Osteocyte (in vitro differentiated cells): Measurements from ENCODE around the gene C16orf87. TPM values are rescaled to one million over a fixed set of nuclear protein-coding genes. Genes with fewer than 3 reads are reported as not detected.

ENCODE experiments used
- DNase-seq: peaks from one replicate; pipeline ENCODE4 v3.0.0; 2021; ENCODE audit warnings: mixed read lengths; ENCODE audit not compliant: unreplicated experiment; ENCODE audit errors: extremely low spot score
- H3K27ac Mint-ChIP-seq: one replicate; pipeline ENCODE4 v1.8.0; 2021; ENCODE audit warnings: mild to moderate bottlenecking, mixed read lengths; ENCODE audit not compliant: unreplicated experiment
- H3K27me3 Mint-ChIP-seq: one replicate; pipeline ENCODE4 v1.8.0; 2021; ENCODE audit warnings: mixed read lengths; ENCODE audit not compliant: unreplicated experiment
- H3K36me3 Mint-ChIP-seq: one replicate; pipeline ENCODE4 v1.8.0; 2021; ENCODE audit warnings: mixed read lengths; ENCODE audit not compliant: unreplicated experiment
- H3K4me1 Mint-ChIP-seq: one replicate; pipeline ENCODE4 v1.8.0; 2021; ENCODE audit warnings: mixed read lengths; ENCODE audit not compliant: unreplicated experiment
- H3K4me3 Mint-ChIP-seq: one replicate; pipeline ENCODE4 v1.8.0; 2021; ENCODE audit warnings: mild to moderate bottlenecking, moderate library complexity, mixed read lengths; ENCODE audit not compliant: unreplicated experiment
- H3K9me3 Mint-ChIP-seq: one replicate; pipeline ENCODE4 v1.8.0; 2021; ENCODE audit warnings: mixed read lengths; ENCODE audit not compliant: unreplicated experiment
- CTCF ChIP-seq: fragments of 200-600 bp; sonication (generic); IDR thresholded peaks from 2 replicates; pipeline ENCODE4 v1.5.0; 2021; ENCODE audit warnings: antibody characterized with exemption, mild to moderate bottlenecking, moderate library complexity
- total RNA-seq: library from RNA; stranded (reverse); gene quantifications from 2 replicates; pipeline ENCODE4 v1.2.1, GENCODE V29; 2021

C16orf87 gene
- total RNA-seq, 1 donor from 2014 or later: 14.5 TPM

- Mint-ChIP-seq H3K4me3 (no peak overlapping the region), H3K36me3 (no peaks in the 10 kb centered on the region), H3K9me3 (no peaks in the 10 kb centered on the region), H3K27ac (no peak overlapping the region), H3K27me3 (peaks cover 3% of the 10 kb centered on the region), H3K4me1 (peaks cover 7% of the 10 kb centered on the region)
- DNase-seq: no peak
- no peak for TF ChIP-seq CTCF
Observed at GRCh38 chr16:46855389-46855788, 24.4 kb upstream of the C16orf87 start.

DNA sequence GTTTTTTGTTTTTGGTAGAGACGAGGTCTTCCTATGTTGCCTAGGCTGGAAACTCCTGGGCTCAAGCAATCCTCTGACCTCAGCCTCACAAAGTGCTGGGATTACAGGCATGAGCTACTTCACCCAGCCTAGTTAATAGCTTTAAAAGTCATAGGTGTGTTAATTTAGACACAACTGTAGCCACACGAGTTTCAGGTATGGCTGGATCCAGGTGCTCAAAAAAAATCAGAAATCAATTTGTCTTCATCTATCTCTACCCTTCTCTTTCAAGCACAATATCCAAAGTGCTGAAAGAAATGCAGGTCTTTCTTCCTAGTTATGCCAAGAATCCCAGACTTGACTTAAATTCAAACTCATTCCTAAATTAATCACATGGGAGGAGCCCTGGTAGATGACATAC lies 23.9 kb upstream of the C16orf87 start:
- no peak for TF ChIP-seq CTCF
- peaks cover 1% of the 10 kb centered on the region for H3K4me1 Mint-ChIP-seq
- peaks cover 3% of the 10 kb centered on the region for H3K27me3 Mint-ChIP-seq
- no peak overlapping the region for H3K4me3 Mint-ChIP-seq
- H3K27ac Mint-ChIP-seq: no peak overlapping the region
- no peaks in the 10 kb centered on the region for H3K36me3 Mint-ChIP-seq
- no peaks in the 10 kb centered on the region for H3K9me3 Mint-ChIP-seq
- DNase-seq: no peak

- H3K27ac Mint-ChIP-seq: no peak overlapping the region
- TF ChIP-seq CTCF: peak; percentile 94
- H3K4me3 Mint-ChIP-seq: no peak overlapping the region
- H3K4me1 Mint-ChIP-seq: no peaks in the 10 kb centered on the region
- H3K9me3 Mint-ChIP-seq: no peaks in the 10 kb centered on the region
- H3K27me3 Mint-ChIP-seq: peaks cover 3% of the 10 kb centered on the region
- no peaks in the 10 kb centered on the region for H3K36me3 Mint-ChIP-seq
- DNase-seq: peak; percentile 91
Observed at GRCh38 chr16:46853713-46854443, 22.9 kb upstream of the C16orf87 start.

DNA sequence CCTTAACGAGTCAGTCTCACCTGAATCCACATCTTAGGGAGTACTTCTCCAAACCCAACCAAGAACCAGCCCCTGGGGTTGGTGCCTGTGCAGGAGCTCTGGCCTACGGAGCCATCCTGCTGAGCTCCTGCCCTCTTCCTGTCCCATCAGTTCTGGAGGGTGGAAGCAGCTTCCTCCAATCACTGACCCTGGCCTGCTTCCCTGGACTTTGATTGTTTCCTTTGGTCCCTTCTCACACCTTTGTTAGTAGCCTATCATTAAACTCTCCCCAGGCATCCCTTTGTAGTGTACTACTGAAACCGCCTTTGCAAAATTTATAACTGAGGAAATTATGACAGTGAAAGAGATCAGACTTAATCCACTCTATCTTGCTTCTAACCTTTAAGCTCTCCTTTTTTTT lies 21.1 kb upstream of the C16orf87 start:
- H3K4me3 Mint-ChIP-seq: no peak overlapping the region
- no peaks in the 10 kb centered on the region for H3K9me3 Mint-ChIP-seq
- H3K4me1 Mint-ChIP-seq: no peaks in the 10 kb centered on the region
- peaks cover 3% of the 10 kb centered on the region for H3K27me3 Mint-ChIP-seq
- no peak for DNase-seq
- no peak for TF ChIP-seq CTCF
- H3K36me3 Mint-ChIP-seq: no peaks in the 10 kb centered on the region
- no peak overlapping the region for H3K27ac Mint-ChIP-seq

DNA sequence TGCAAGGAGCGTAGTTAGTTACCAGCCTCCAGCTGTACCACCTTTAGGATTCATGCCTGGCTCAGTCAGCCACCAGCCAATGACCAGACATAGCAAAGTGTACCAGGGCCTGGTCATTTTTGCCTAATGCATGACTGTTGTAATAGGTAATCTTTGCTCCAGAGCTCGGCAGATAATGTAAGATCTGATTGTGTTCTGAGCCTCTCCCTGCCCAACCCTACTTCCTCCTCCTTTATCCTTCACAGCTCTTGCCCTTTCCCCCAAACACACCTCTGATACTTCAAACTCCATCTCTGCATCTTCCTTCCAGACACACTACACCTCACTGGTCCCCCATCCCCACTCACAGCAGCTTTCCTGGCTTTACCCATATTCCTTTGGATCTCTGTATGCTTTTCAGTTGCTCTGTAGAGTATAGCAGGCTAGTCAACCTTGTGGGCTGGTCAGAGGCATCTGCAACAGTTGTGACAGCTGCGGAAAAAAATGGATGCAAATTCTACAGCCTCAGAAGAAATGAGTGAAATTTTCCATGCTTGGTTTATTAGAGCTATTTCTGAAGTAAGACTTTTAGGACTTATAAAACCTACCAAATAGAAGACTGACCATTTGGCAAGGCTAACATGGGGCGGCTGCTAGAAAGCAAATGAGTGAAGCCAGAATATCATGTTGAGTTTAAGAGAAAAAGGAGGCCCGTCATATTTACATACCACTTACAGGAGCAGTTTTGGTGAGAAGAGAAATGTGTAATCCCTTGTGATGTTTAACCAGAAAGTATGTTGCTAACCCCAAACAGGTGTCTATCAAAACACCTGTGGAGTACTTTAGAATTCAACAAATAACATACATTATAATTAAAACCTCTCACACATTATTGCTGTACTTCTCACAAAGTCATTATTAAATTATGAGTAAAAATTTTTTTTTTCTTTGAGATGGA lies 19.9 kb upstream of the C16orf87 start:
- TF ChIP-seq CTCF: no peak
- Mint-ChIP-seq H3K27ac (no peak overlapping the region), H3K4me3 (no peak overlapping the region), H3K9me3 (no peaks in the 10 kb centered on the region), H3K27me3 (peaks cover 3% of the 10 kb centered on the region), H3K4me1 (no peaks in the 10 kb centered on the region), H3K36me3 (no peaks in the 10 kb centered on the region)
- DNase-seq: no peak
